ENCODE data around the gene SLC5A1. TPM values are rescaled to one million over a fixed set of nuclear protein-coding genes. Genes with fewer than 3 reads are reported as not detected.

The SLC5A1 gene
- total and polyA plus RNA-seq, 9 donors = 0.05 to 1.8 (median 1.1) TPM; not detected in 4

DNA sequence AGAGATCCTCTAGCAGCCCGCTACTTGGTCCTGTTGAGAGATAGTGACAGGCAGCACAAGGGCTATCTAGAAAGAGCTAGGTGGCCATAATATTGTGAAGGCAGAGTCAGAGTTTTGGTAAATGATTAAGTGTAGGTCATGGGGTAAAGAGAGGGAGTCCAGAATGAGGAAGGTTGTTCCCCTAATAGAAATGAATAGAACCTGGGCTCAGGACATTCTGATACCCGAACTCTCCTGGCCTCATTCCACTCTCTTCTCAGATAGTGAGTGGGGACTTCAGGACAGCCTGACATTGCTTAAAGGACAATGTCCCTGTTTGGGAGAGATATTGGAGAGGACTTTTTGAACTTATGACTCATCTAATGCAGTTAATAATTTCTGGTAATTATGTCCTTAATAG lies 20.6 kb downstream of the SLC5A1 start:
- Histone ChIP-seq H3K4me1 (ENCODE audit: insufficient read depth) (no peaks in the 10 kb centered on the region), H3K27ac (no peak overlapping the region), H3K36me3 (no peaks in the 10 kb centered on the region), H3K27me3 (no peaks in the 10 kb centered on the region), H3K4me3 (no peak overlapping the region), H3K9me3 (no peaks in the 10 kb centered on the region)
- DNase-seq = no peak
- WGBS, 3 donors = 60 to 75% (median 65%) methylated on average over 2 of the region's 2 CpGs
- TF ChIP-seq EP300 (IDR thresholded peaks at IDR 0.05) (no peak), POLR2A (IDR thresholded peaks at IDR 0.05) (no peak)
- TF ChIP-seq, protein P1, sequence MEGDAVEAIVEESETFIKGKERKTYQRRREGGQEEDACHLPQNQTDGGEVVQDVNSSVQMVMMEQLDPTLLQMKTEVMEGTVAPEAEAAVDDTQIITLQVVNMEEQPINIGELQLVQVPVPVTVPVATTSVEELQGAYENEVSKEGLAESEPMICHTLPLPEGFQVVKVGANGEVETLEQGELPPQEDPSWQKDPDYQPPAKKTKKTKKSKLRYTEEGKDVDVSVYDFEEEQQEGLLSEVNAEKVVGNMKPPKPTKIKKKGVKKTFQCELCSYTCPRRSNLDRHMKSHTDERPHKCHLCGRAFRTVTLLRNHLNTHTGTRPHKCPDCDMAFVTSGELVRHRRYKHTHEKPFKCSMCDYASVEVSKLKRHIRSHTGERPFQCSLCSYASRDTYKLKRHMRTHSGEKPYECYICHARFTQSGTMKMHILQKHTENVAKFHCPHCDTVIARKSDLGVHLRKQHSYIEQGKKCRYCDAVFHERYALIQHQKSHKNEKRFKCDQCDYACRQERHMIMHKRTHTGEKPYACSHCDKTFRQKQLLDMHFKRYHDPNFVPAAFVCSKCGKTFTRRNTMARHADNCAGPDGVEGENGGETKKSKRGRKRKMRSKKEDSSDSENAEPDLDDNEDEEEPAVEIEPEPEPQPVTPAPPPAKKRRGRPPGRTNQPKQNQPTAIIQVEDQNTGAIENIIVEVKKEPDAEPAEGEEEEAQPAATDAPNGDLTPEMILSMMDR (IDR thresholded peaks at IDR 0.05) = no peak
- intact Hi-C loops (cut with DNase I) = no loop called here

DNA sequence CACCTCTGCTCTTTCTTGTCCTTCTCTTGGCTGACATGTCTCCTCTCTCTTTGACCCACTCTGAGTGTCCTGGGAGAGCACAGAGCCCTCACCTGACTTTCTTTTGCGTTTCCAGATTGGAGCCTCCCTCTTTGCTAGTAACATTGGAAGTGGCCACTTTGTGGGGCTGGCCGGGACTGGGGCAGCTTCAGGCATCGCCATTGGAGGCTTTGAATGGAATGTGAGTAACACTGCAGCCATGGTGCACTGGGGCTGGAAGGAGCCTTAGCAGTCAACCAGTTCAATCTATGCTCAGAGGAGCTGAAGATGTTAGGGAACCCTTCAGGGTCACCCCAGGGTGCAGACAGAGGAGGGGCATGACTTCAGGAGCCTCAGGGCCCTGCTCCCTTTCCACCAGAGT lies 23.8 kb downstream of the SLC5A1 start:
- no peaks in the 10 kb centered on the region for H3K36me3 ChIP-seq
- intact Hi-C loops (cut with DNase I) = no loop called here
- TF ChIP-seq, protein P1 (IDR thresholded peaks at IDR 0.05) = no peak
- TF ChIP-seq EP300 (IDR thresholded peaks at IDR 0.05) (no peak), POLR2A (IDR thresholded peaks at IDR 0.05) (no peak)

DNA sequence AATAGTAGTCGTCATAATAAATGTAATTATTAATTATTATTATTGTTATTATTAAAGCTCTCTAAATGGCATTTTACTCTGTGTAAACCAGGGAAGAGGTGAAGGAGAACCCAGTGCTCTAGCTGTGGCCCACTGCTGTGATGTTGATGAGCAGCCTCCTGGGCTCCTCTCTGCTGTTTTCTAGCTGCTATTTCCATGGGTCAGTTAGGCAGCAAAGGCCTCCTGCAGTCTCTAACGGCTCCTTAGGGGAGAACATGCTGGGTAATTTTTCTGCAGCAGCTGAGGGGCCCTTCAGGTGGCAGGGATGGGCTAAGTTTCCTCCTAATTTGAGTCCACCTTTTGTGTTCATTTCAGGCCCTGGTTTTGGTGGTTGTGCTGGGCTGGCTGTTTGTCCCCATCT lies 24.6 kb downstream of the SLC5A1 start:
- H3K9me3 ChIP-seq = no peaks in the 10 kb centered on the region
- TF ChIP-seq EP300 (IDR thresholded peaks at IDR 0.05) (no peak), POLR2A (IDR thresholded peaks at IDR 0.05) (no peak)
- TF ChIP-seq, protein P1 (IDR thresholded peaks at IDR 0.05) = no peak
- no peaks in the 10 kb centered on the region for H3K4me1 ChIP-seq (ENCODE audit: insufficient read depth)
- intact Hi-C loops (cut with DNase I) = no loop called here
- H3K27me3 ChIP-seq = no peaks in the 10 kb centered on the region
- WGBS, 3 donors = 5 to 24% (median 19%) methylated on average over 2 of the region's 2 CpGs
- H3K27ac ChIP-seq = no peak overlapping the region
- no peak overlapping the region for H3K4me3 ChIP-seq
- no peaks in the 10 kb centered on the region for H3K36me3 ChIP-seq
- no peak for DNase-seq

More for the DNA sequence above, 23.8 kb downstream of the SLC5A1 start:
- Histone ChIP-seq H3K4me1 (ENCODE audit: insufficient read depth) (no peaks in the 10 kb centered on the region), H3K9me3 (no peaks in the 10 kb centered on the region), H3K4me3 (no peak overlapping the region), H3K27ac (no peak overlapping the region), H3K27me3 (no peaks in the 10 kb centered on the region)
- DNase-seq = no peak
- 61 to 67% (median 61%) methylated on average over 3 of the region's 3 CpGs for WGBS, 3 donors

DNA sequence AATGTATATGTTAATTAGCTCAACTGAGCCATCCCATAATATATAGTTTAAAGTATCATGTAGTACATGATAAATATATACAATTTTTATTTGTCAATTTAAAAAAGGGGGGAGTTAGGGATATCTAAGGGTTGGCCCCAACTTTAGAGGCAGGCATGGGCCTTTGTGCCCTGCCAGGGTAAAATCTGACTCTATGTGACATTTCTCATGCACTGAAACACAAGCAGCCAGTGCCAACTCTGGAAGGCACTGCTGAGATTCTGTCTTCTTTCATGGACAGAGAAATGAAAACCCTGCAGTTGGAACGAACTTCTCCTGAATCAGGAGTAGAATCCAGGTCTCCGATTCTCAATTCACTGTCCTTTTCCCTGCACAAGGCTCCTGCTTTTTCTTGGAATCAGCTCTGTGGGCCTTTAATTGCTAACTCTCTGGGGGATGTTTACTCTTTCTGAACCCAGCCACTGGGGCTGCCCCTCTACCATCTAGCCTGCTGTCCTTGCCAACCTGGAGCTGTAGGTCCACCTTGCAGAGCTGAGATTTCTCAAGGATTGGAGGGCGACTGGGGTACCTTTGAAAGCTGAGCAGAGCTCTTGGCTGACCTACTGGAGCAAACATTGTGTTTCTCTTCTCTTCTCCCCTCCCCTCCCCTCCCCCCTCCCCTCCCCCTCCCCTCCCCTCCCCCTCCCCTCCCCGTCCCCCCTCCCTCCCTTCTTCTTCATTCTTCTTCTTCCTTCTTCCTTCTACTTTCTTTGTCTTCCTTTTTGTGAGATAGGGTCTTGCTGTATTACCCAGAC lies 26.7 kb downstream of the SLC5A1 start:
- Histone ChIP-seq H3K4me1 (ENCODE audit: insufficient read depth) (no peaks in the 10 kb centered on the region), H3K36me3 (no peaks in the 10 kb centered on the region), H3K27me3 (no peaks in the 10 kb centered on the region), H3K9me3 (no peaks in the 10 kb centered on the region), H3K27ac (no peak overlapping the region), H3K4me3 (no peak overlapping the region)
- 54 to 68% (median 68%) methylated on average over 3 to 4 of the region's 4 CpGs for WGBS, 3 donors
- intact Hi-C loops (cut with DNase I) = no loop called here
- TF ChIP-seq, protein P1 (IDR thresholded peaks at IDR 0.05) = no peak
- TF ChIP-seq POLR2A (IDR thresholded peaks at IDR 0.05) (no peak), EP300 (IDR thresholded peaks at IDR 0.05) (no peak)
- no peak for DNase-seq
